GM13976 (cell line): ENCODE measurements around the gene FAM210B.
"Not testable (repeated sequence)": the region's sequence is repeated elsewhere in the genome, so short reads cannot be mapped to it uniquely, and the experiment has no call there.

Experiments
- DNase-seq: peaks from one replicate; pipeline ENCODE4 v3.0.0; 2012; ENCODE audit warnings: low spot score
- in situ Hi-C: fragments of 300-500 bp; cut with MboI; formaldehyde crosslinking; loops from one replicate; pipeline ENCODE4 v1.12.0; 2022; ENCODE audit warnings: low sequenced_read_pairs, mixed read lengths, inconsistent platforms; ENCODE audit not compliant: unreplicated experiment
- TF ChIP-seq, protein P1 (sequence below): IDR thresholded peaks from 2 replicates; pipeline ENCODE4 v1.5.1; 2012; ENCODE audit warnings: borderline replicate concordance, mild to moderate bottlenecking; ENCODE audit not compliant: insufficient read depth; ENCODE audit errors: extremely low read depth, missing control alignments, control extremely low read depth

Gene FAM210B

DNA sequence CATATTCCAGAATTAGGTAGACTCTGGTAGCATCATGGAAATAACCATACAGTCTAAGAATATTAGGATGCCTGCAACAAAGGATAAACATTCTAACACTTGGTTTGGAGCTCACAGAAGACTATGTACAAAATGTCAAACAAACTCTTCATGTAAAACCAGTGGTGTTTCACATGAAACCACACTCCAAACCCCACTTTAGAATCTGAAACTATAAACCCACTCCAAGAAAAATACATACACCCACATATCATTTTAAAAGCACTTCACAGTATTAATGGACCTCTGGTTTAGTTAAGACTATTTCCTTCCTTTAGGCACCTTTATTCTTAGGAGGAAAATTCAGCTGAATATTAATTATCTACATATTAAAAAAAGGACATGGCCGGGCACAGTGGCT, 22.7 kb downstream of the FAM210B start:
- TF ChIP-seq, protein P1, sequence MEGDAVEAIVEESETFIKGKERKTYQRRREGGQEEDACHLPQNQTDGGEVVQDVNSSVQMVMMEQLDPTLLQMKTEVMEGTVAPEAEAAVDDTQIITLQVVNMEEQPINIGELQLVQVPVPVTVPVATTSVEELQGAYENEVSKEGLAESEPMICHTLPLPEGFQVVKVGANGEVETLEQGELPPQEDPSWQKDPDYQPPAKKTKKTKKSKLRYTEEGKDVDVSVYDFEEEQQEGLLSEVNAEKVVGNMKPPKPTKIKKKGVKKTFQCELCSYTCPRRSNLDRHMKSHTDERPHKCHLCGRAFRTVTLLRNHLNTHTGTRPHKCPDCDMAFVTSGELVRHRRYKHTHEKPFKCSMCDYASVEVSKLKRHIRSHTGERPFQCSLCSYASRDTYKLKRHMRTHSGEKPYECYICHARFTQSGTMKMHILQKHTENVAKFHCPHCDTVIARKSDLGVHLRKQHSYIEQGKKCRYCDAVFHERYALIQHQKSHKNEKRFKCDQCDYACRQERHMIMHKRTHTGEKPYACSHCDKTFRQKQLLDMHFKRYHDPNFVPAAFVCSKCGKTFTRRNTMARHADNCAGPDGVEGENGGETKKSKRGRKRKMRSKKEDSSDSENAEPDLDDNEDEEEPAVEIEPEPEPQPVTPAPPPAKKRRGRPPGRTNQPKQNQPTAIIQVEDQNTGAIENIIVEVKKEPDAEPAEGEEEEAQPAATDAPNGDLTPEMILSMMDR = no peak
- DNase-seq = no peak
- in situ Hi-C loops = no loop called here

DNA sequence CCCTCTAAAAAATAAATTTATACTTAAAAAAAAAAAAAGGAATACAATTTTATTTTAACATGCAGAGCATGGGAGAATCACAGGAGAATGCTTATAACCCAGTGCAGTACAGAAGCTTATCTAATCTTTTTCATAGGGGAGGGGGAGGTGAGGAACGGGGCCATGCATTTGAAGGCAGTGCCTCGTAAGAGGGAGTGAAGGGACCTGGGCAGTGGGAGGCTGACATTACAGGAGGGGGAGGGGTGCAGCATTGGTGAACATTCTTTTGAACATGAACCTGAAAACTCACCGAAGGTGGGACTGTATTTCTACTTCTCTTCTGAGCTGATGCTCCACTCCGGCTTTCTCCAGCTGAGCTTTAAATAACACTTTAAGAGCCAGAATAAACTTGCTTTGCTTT, 23.9 kb downstream of the FAM210B start:
- no peak for DNase-seq
- TF ChIP-seq, protein P1 = no peak
- in situ Hi-C loops = no loop called here

DNA sequence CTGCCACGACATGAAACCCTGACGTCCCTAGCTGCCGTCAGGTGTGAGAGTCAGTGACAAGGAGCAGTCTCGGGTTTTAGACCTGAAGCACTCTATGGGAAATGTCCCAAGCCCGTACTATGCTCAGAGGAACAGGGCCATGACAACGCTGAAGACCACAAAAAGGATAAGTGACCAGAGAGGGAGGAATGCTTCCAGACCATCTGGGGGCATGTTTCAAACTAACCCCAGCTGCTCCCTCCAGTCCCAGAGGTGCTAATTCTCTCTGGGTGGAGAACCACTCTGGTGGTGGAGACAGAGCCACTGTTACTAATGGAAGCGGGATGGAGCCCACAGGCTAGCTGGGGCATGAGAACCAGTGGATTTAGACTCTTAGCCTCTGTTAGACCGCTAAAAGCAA, 24.6 kb downstream of the FAM210B start:
- no peak for DNase-seq
- in situ Hi-C loops = no loop called here
- TF ChIP-seq, protein P1 = no peak

DNA sequence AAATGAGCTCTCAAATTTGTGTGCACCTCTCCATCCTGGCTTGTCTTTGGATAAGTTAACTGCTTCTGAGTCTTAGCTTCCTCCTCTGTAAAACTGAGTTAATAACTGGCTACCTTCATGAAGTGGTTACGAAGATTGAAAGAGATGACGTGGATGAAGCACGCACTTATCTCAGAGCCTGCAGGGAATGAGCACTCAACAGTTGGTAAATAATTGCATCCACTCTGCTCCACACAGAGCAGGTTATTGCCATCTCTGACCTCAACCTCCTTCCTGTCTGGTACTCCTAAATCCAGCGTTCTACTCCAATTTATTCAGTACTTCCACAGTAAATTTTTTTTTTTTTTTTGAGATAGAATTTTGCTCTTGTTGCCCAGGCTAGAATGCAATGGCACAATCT, 26.4 kb downstream of the FAM210B start:
- TF ChIP-seq, protein P1 = no peak
- in situ Hi-C loops = no loop called here
- DNase-seq = no peak

DNA sequence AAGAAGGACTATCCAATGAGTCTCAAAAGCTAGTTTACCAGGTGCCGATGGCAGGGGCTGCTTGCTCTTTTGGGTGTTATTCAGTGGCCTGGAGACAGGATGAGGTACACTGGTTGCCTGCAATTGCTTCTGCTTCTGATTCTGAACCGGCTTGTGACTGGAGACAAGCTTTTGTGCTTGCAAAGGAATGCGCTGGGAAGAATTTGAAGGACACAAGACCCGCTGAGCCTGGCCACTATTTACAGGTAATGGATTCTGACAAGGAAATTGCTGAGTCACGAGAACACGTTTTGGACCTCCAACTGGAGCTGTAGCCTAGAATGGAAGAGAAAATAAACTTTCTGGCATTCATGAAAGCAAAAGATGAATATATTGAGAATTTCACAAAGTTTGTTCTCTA, 27.4 kb downstream of the FAM210B start:
- TF ChIP-seq, protein P1 = no peak
- DNase-seq = no peak
- in situ Hi-C loops = no loop called here

DNA sequence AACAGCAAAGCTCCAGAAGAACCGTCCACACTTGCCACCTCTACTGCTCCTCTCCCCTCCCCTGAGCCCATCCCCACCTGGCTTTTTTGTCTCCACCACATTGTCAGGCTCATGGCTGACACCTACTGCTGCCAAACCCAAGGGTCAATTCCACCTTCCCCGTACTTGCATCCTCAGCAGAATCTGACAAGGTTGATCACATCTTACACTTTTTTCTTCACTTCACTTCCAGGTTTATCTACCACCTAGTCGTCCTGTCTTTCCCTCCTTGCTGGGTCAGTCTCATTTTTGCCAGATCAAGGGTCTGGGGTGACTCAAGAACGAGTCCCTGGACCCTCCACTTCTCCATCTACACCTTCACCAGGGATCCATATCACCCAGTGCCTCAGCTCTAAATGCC, 30.1 kb downstream of the FAM210B start:
- TF ChIP-seq, protein P1 = no peak
- DNase-seq = no peak
- in situ Hi-C loops = no loop called here

DNA sequence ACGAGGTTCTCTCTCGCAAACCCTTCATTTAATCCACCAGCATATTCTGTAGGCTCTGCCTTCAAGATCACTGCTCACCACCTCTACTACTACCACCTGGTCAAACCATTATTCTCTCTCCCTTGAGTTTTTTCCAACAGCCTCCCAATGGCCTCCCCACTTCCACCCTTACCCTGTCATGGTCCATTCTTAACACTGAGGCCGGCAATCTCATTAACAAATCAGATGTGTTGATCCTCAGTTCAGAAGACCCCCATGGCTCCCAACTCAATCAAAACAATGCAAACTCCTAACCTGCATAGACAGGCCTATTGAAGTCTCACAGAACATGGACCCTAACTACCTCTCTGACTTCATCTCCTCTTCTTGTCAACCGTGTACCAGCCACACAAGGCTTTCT, 31.0 kb downstream of the FAM210B start:
- in situ Hi-C loops = no loop called here
- TF ChIP-seq, protein P1 = no peak
- no peak for DNase-seq

DNA sequence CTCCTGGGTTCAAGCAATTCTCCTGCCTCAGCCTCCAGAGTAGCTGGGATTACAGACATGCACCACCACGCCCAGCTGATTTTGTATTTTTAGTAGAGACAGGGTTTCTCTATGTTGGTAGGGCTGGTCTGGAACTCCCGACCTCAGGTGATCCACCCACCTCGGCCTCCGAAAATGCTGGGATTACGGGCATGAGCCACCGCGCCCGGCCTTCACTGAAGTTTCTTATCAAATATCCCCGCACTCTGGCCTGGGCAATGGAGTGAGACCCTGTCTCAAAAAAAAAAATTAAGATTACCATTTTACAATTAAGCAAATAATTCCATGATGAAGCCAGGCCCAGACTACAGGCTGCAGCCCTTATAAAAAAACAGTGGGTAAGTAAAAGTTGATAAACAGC, 31.6 kb downstream of the FAM210B start:
- DNase-seq, in situ Hi-C loops: not testable (repeated sequence)
